ENCODE data around the gene IDH1.
"Not testable (repeated sequence)": the region's sequence is repeated elsewhere in the genome, so short reads cannot be mapped to it uniquely, and the experiment has no call there.

The IDH1 gene

GRCh38 chr2:208254871-208255556 lies at the start of gene IDH1:
Gene IDH1, minus strand, starts transcription at chr2:208255071. Its CDS starts 3,520 bp downstream, at chr2:208251551.
- DNase-seq (ENCODE audit: low spot score): peak; percentile 95

- no peak for DNase-seq (ENCODE audit: low spot score)
Observed at GRCh38 chr2:208304157-208304556, 49.3 kb upstream of the IDH1 start.

GRCh38 chr2:208300847-208301618 lies 46.2 kb upstream of the IDH1 start:
- no peak for DNase-seq (ENCODE audit: low spot score)

- DNase-seq (ENCODE audit: low spot score): no peak
Observed at GRCh38 chr2:208297961-208298360, 43.1 kb upstream of the IDH1 start.

GRCh38 chr2:208296610-208297009 lies 41.7 kb upstream of the IDH1 start:
- no peak for DNase-seq (ENCODE audit: low spot score)

- DNase-seq (ENCODE audit: low spot score): no peak
Observed at GRCh38 chr2:208295834-208296233, 41.0 kb upstream of the IDH1 start.

- no peak for DNase-seq (ENCODE audit: low spot score)
Observed at GRCh38 chr2:208294482-208295024, 39.7 kb upstream of the IDH1 start.

GRCh38 chr2:208285853-208286252 lies 31.0 kb upstream of the IDH1 start:
- no peak for DNase-seq (ENCODE audit: low spot score)

GRCh38 chr2:208280933-208281332 lies 26.1 kb upstream of the IDH1 start:
- DNase-seq (ENCODE audit: low spot score): no peak

GRCh38 chr2:208280234-208280633 lies 25.4 kb upstream of the IDH1 start:
- DNase-seq (ENCODE audit: low spot score): no peak

GRCh38 chr2:208279236-208279635 lies 24.4 kb upstream of the IDH1 start:
- DNase-seq (ENCODE audit: low spot score): no peak

GRCh38 chr2:208278549-208278948 lies 23.7 kb upstream of the IDH1 start:
- no peak for DNase-seq (ENCODE audit: low spot score)

- DNase-seq (ENCODE audit: low spot score): no peak
Observed at GRCh38 chr2:208274748-208275147, 19.9 kb upstream of the IDH1 start.

GRCh38 chr2:208269091-208269490 lies 14.2 kb upstream of the IDH1 start:
- no peak for DNase-seq (ENCODE audit: low spot score)

GRCh38 chr2:208268156-208268952 lies 13.5 kb upstream of the IDH1 start:
- no peak for DNase-seq (ENCODE audit: low spot score)

GRCh38 chr2:208267526-208267925 lies 12.7 kb upstream of the IDH1 start:
- DNase-seq (ENCODE audit: low spot score): not testable (repeated sequence)

- DNase-seq (ENCODE audit: low spot score): no peak
Observed at GRCh38 chr2:208266936-208267335, 12.1 kb upstream of the IDH1 start.

GRCh38 chr2:208266553-208266893 lies 11.7 kb upstream of the IDH1 start:
- no peak for DNase-seq (ENCODE audit: low spot score)

GRCh38 chr2:208265801-208266552 lies 11.1 kb upstream of the IDH1 start, which contains the start of gene PIKFYVE:
Gene PIKFYVE, plus strand, starts transcription at chr2:208266255. Its CDS starts 5,265 bp downstream, at chr2:208271520.
- peak; percentile 96 for DNase-seq (ENCODE audit: low spot score)

GRCh38 chr2:208265371-208265800 lies 10.5 kb upstream of the IDH1 start:
- DNase-seq (ENCODE audit: low spot score): peak; percentile 13

Data from LoVo (cell line).